Measurements from ENCODE around the gene PRDX6. TPM values are rescaled to one million over a fixed set of nuclear protein-coding genes. Genes with fewer than 3 reads are reported as not detected.

Gene PRDX6
- total and polyA plus RNA-seq, 2 of the 8 experiments (the other 6 are each of a cell fraction or from before 2014, with no cell fraction given) = 348 to 677 TPM

DNA sequence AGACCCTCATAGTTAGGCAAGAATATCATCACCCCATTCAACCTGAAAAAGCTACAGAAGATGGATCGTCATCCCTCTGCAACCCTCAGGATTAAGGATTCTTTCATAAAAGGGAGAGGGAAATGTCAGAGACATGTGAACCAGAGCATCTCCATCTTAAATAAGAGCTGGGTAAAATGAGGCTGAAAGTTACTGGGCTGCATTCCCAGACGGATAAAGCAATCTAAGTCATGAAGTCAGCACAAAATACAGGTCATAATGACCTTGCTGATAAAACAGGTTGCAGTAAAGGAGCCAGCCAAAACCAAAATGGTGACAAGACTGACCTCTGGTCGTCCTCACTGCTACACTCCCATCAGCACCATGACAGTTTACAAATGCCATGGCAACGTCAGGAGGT lies 22.6 kb downstream of the PRDX6 start (continued):
- TF ChIP-seq CHD7 (IDR thresholded peaks at IDR 0.05; ENCODE audit: insufficient replicate concordance, low read length) (no peak), SP4 (IDR thresholded peaks at IDR 0.05; ENCODE audit: low read length) (no peak), SAP30 (IDR thresholded peaks at IDR 0.05; ENCODE audit: insufficient read depth, insufficient replicate concordance, low read length) (no peak), PHF8 (conservative IDR thresholded peaks at IDR 0.05; ENCODE audit: low read depth, low read length) (no peak), BCL11A (IDR thresholded peaks at IDR 0.05; ENCODE audit: low read depth in 2 of 2, low read length in 2 of 2) (no peak)

Data from H1 (cell line).